GM18519 (cell line): Measurements from ENCODE around the gene RAPGEF4.
"Not testable (repeated sequence)": the region's sequence is repeated elsewhere in the genome, so short reads cannot be mapped to it uniquely, and the experiment has no call there.

Source experiments
- ATAC-seq: cut with Tn5 transposase; IDR thresholded peaks from one replicate; pipeline ENCODE4 v1.9.1; 2021; ENCODE audit warnings: mild to moderate bottlenecking, moderate library complexity; ENCODE audit not compliant: unreplicated experiment, low FRiP score

Gene RAPGEF4

GRCh38 chr2:172725746-172726145 is 9.9 kb upstream of the RAPGEF4 start:
- ATAC-seq: no peak

GRCh38 chr2:172726172-172726735 is 9.4 kb upstream of the RAPGEF4 start:
- ATAC-seq: no peak

GRCh38 chr2:172730411-172730810 is 5.2 kb upstream of the RAPGEF4 start:
- ATAC-seq: no peak

- ATAC-seq: no peak
Measured at GRCh38 chr2:172734711-172735581, 699 bp upstream of the RAPGEF4 start.

GRCh38 chr2:172736424-172737174 is 954 bp downstream of the RAPGEF4 start:
- ATAC-seq: no peak

- no peak for ATAC-seq
Measured at GRCh38 chr2:172739661-172740266, 4.1 kb downstream of the RAPGEF4 start.

GRCh38 chr2:172740856-172741255 is 5.2 kb downstream of the RAPGEF4 start:
- no peak for ATAC-seq

GRCh38 chr2:172742931-172743540 is 7.4 kb downstream of the RAPGEF4 start:
- no peak for ATAC-seq

- ATAC-seq: no peak
Measured at GRCh38 chr2:172743898-172744297, 8.3 kb downstream of the RAPGEF4 start.

- no peak for ATAC-seq
Measured at GRCh38 chr2:172745636-172746035, 10.0 kb downstream of the RAPGEF4 start.

- ATAC-seq: not testable (repeated sequence)
Measured at GRCh38 chr2:172748543-172748942, 12.9 kb downstream of the RAPGEF4 start.

GRCh38 chr2:172749388-172749787 is 13.7 kb downstream of the RAPGEF4 start:
- ATAC-seq: no peak

GRCh38 chr2:172751564-172751963 is 15.9 kb downstream of the RAPGEF4 start:
- ATAC-seq: no peak

- no peak for ATAC-seq
Measured at GRCh38 chr2:172753610-172754009, 18.0 kb downstream of the RAPGEF4 start.

- ATAC-seq: no peak
Measured at GRCh38 chr2:172759441-172759840, 23.8 kb downstream of the RAPGEF4 start.

GRCh38 chr2:172761306-172761705 is 25.7 kb downstream of the RAPGEF4 start:
- no peak for ATAC-seq

- no peak for ATAC-seq
Measured at GRCh38 chr2:172762574-172762973, 26.9 kb downstream of the RAPGEF4 start.

GRCh38 chr2:172763079-172763478 is 27.4 kb downstream of the RAPGEF4 start:
- no peak for ATAC-seq

GRCh38 chr2:172765662-172766061 is 30.0 kb downstream of the RAPGEF4 start:
- no peak for ATAC-seq

- ATAC-seq: no peak
Measured at GRCh38 chr2:172768401-172768800, 32.8 kb downstream of the RAPGEF4 start.
